ENCODE data around the gene POLR1C. TPM values are rescaled to one million over a fixed set of nuclear protein-coding genes. Genes with fewer than 3 reads are reported as not detected.
"Not testable (repeated sequence)": the region's sequence is repeated elsewhere in the genome, so short reads cannot be mapped to it uniquely, and the experiment has no call there.

The POLR1C gene
- total RNA-seq, 1 experiment from 2014 or later: 56.6 TPM

GRCh38 chr6:43491750-43492661 lies 24.9 kb upstream of the POLR1C start:
- peak; percentile 72 for DNase-seq (ENCODE audit: low read depth)

GRCh38 chr6:43492673-43493072 lies 24.2 kb upstream of the POLR1C start:
- no peak for DNase-seq (ENCODE audit: low read depth)

- no peak for DNase-seq (ENCODE audit: low read depth)
Measured at GRCh38 chr6:43493230-43493629, 23.7 kb upstream of the POLR1C start.

GRCh38 chr6:43493833-43494232 lies 23.1 kb upstream of the POLR1C start:
- no peak for DNase-seq (ENCODE audit: low read depth)

GRCh38 chr6:43494321-43494720 lies 22.6 kb upstream of the POLR1C start:
- no peak for DNase-seq (ENCODE audit: low read depth)

- DNase-seq (ENCODE audit: low read depth): no peak
Measured at GRCh38 chr6:43494766-43495165, 22.1 kb upstream of the POLR1C start.

- peak; percentile 34 for DNase-seq (ENCODE audit: low read depth)
Measured at GRCh38 chr6:43495409-43495941, 21.4 kb upstream of the POLR1C start.

- DNase-seq (ENCODE audit: low read depth): peak; percentile 50
Measured at GRCh38 chr6:43496370-43497128, 20.3 kb upstream of the POLR1C start.

- no peak for DNase-seq (ENCODE audit: low read depth)
Measured at GRCh38 chr6:43497129-43497396, 19.8 kb upstream of the POLR1C start.

GRCh38 chr6:43497689-43498088 lies 19.2 kb upstream of the POLR1C start:
- DNase-seq (ENCODE audit: low read depth): no peak

- DNase-seq (ENCODE audit: low read depth): not testable (repeated sequence)
Measured at GRCh38 chr6:43498291-43498690, 18.6 kb upstream of the POLR1C start.

GRCh38 chr6:43499028-43499815 lies 17.7 kb upstream of the POLR1C start:
- no peak for DNase-seq (ENCODE audit: low read depth)

GRCh38 chr6:43500921-43501320 lies 16.0 kb upstream of the POLR1C start:
- no peak for DNase-seq (ENCODE audit: low read depth)

- DNase-seq (ENCODE audit: low read depth): no peak
Measured at GRCh38 chr6:43502666-43503065, 14.2 kb upstream of the POLR1C start.

GRCh38 chr6:43503443-43503842 lies 13.4 kb upstream of the POLR1C start:
- no peak for DNase-seq (ENCODE audit: low read depth)

- DNase-seq (ENCODE audit: low read depth): no peak
Measured at GRCh38 chr6:43504756-43505593, 11.9 kb upstream of the POLR1C start.

GRCh38 chr6:43505718-43506117 lies 11.2 kb upstream of the POLR1C start:
- no peak for DNase-seq (ENCODE audit: low read depth)

- DNase-seq (ENCODE audit: low read depth): no peak
Measured at GRCh38 chr6:43506171-43506570, 10.7 kb upstream of the POLR1C start.

- peak; percentile 77 for DNase-seq (ENCODE audit: low read depth)
Measured at GRCh38 chr6:43506667-43507471, 10.0 kb upstream of the POLR1C start.

Measured in HT1080 (cell line).